Cardiac fibroblast (primary cell): Measurements from ENCODE around the gene SAMD11.

Experiments used
- DNase-seq, 2 donors: peaks; one replicate each; pipeline versions ENCODE4 v3.0.0 to v3.0.0-alpha.2; 2010; ENCODE audit warnings: low read depth in 2 of 2
- H3K4me3 ChIP-seq, 2 donors: replicated peaks in 1 of 2; 1 replicate in 1 of 2; 2 replicates in 1 of 2; pipeline ENCODE4 v1.5.1; 2011; ENCODE audit warnings: low read depth in 2 of 2, low read length in 2 of 2, mild to moderate bottlenecking in 2 of 2, moderate library complexity in 1 of 2
- CTCF ChIP-seq: IDR thresholded peaks from one replicate; pipeline ENCODE4 v1.5.1; 2011; ENCODE audit warnings: low read depth, mild to moderate bottlenecking, low read length, inconsistent platforms

The SAMD11 gene

GRCh38 chr1:969260-969855, 45.6 kb downstream of the SAMD11 start:
- TF ChIP-seq CTCF = no peak
- DNase-seq = no peak
- H3K4me3 ChIP-seq = no peak overlapping the region

GRCh38 chr1:970242-970972, 46.7 kb downstream of the SAMD11 start:
- TF ChIP-seq CTCF = no peak
- no peak overlapping the region for H3K4me3 ChIP-seq
- no peak for DNase-seq

- no peak for DNase-seq
- no peak for TF ChIP-seq CTCF
- no peak overlapping the region for H3K4me3 ChIP-seq
Measured at GRCh38 chr1:970973-971730, 47.4 kb downstream of the SAMD11 start.

GRCh38 chr1:971751-972506, 48.2 kb downstream of the SAMD11 start:
- H3K4me3 ChIP-seq = no peak overlapping the region
- DNase-seq = no peak
- TF ChIP-seq CTCF = no peak

GRCh38 chr1:972726-973458, 49.2 kb downstream of the SAMD11 start:
- no peak for TF ChIP-seq CTCF
- H3K4me3 ChIP-seq = no peak overlapping the region
- no peak for DNase-seq
